Lower lobe of right lung (tissue), 2 donors: Measurements from ENCODE around the gene SRRM3. TPM values are rescaled to one million over a fixed set of nuclear protein-coding genes. Genes with fewer than 3 reads are reported as not detected.

ENCODE experiments used
- ATAC-seq, 2 donors: fragments of 200-7000 bp; cut with Tn5 transposase; one replicate each; pipeline ENCODE4 v1.9.1; 2020 to 2022; ENCODE audit warnings: mild to moderate bottlenecking in 2 of 2, moderate library complexity in 2 of 2
- DNase-seq: peaks from one replicate; pipeline ENCODE4 v3.0.0-alpha.2; 2020
- H3K27ac ChIP-seq: fragments of 200-600 bp; one replicate; pipeline ENCODE4 v1.8.0; 2022
- H3K27me3 ChIP-seq: fragments of 200-600 bp; one replicate; pipeline ENCODE4 v1.8.0; 2022; ENCODE audit warnings: low read depth
- H3K36me3 ChIP-seq: fragments of 200-600 bp; one replicate; pipeline ENCODE4 v1.8.0; 2022; ENCODE audit warnings: mild to moderate bottlenecking
- H3K4me1 ChIP-seq: fragments of 200-600 bp; one replicate; pipeline ENCODE4 v1.8.0; 2022
- H3K4me3 ChIP-seq: fragments of 200-600 bp; one replicate; pipeline ENCODE4 v1.8.0; 2022; ENCODE audit warnings: mild to moderate bottlenecking
- H3K9me3 ChIP-seq: fragments of 200-600 bp; one replicate; pipeline ENCODE4 v1.8.0; 2022
- CTCF ChIP-seq: fragments of 200-600 bp; IDR thresholded peaks from one replicate; pipeline ENCODE4 v1.8.0; 2022; ENCODE audit warnings: antibody characterized with exemption, mild to moderate bottlenecking
- intact Hi-C: fragments of 100-400 bp; cut with DNase I; formaldehyde crosslinking; loops from one replicate; pipeline ENCODE4 v1.11.0; 2022
- total RNA-seq: library from RNA; stranded (reverse); fragmentation: NEBNext Ultra II Directional; extraction: Animal tissue kit (Norgen Biotek cat#: 25700); gene quantifications from one replicate; pipeline ENCODE4 v1.2.1, GENCODE V29; 2021
- donor health status: DM: no; HTN: yes; CAD: no; lungs with severe emphysema.

SRRM3 gene
- total RNA-seq, 1 donor from 2014 or later = 0.86 TPM

GRCh38 chr7:76327610-76328009 is 125.9 kb downstream of the SRRM3 start:
- H3K36me3 ChIP-seq = peaks cover 54% of the 10 kb centered on the region
- H3K9me3 ChIP-seq = no peaks in the 10 kb centered on the region
- no peak for TF ChIP-seq CTCF
- intact Hi-C loops = no loop called here
- no peak for DNase-seq
- H3K27ac ChIP-seq = no peak overlapping the region
- no peak overlapping the region for H3K4me3 ChIP-seq
- no peak for ATAC-seq
- no peaks in the 10 kb centered on the region for H3K27me3 ChIP-seq
- peaks cover 20% of the 10 kb centered on the region for H3K4me1 ChIP-seq

- TF ChIP-seq CTCF = no peak
- H3K4me1 ChIP-seq = peaks cover 20% of the 10 kb centered on the region
- ATAC-seq (no peak), DNase-seq (no peak)
- H3K9me3 ChIP-seq = no peaks in the 10 kb centered on the region
- H3K27ac ChIP-seq = no peak overlapping the region
- intact Hi-C loops = no loop called here
- H3K4me3 ChIP-seq = no peak overlapping the region
- no peaks in the 10 kb centered on the region for H3K27me3 ChIP-seq
- H3K36me3 ChIP-seq = peaks cover 54% of the 10 kb centered on the region
Observed at GRCh38 chr7:76328389-76328788, 126.7 kb downstream of the SRRM3 start.

- DNase-seq (no peak), ATAC-seq (no peak)
- Histone ChIP-seq H3K36me3 (peaks cover 54% of the 10 kb centered on the region), H3K27me3 (no peaks in the 10 kb centered on the region), H3K27ac (no peak overlapping the region), H3K9me3 (no peaks in the 10 kb centered on the region), H3K4me1 (peaks cover 31% of the 10 kb centered on the region), H3K4me3 (no peak overlapping the region)
- intact Hi-C loops = no loop called here
- no peak for TF ChIP-seq CTCF
Observed at GRCh38 chr7:76329479-76329878, 127.8 kb downstream of the SRRM3 start.

- Histone ChIP-seq H3K4me1 (peaks cover 34% of the 10 kb centered on the region), H3K9me3 (no peaks in the 10 kb centered on the region), H3K36me3 (peaks cover 52% of the 10 kb centered on the region), H3K27me3 (no peaks in the 10 kb centered on the region), H3K4me3 (no peak overlapping the region), H3K27ac (no peak overlapping the region)
- DNase-seq (no peak), ATAC-seq (no peak)
- intact Hi-C loops = no loop called here
- no peak for TF ChIP-seq CTCF
Observed at GRCh38 chr7:76330261-76330660, 128.6 kb downstream of the SRRM3 start.

GRCh38 chr7:76330673-76331072 is 129.0 kb downstream of the SRRM3 start:
- Histone ChIP-seq H3K4me3 (no peak overlapping the region), H3K9me3 (no peaks in the 10 kb centered on the region), H3K27ac (no peak overlapping the region), H3K4me1 (peaks cover 34% of the 10 kb centered on the region), H3K36me3 (peaks cover 48% of the 10 kb centered on the region), H3K27me3 (no peaks in the 10 kb centered on the region)
- TF ChIP-seq CTCF = no peak
- ATAC-seq = no peak
- no peak for DNase-seq
- intact Hi-C loops = no loop called here

- H3K4me3 ChIP-seq = no peak overlapping the region
- no peak overlapping the region for H3K27ac ChIP-seq
- DNase-seq = no peak
- intact Hi-C loops = no loop called here
- no peaks in the 10 kb centered on the region for H3K9me3 ChIP-seq
- H3K4me1 ChIP-seq = peaks cover 39% of the 10 kb centered on the region
- no peak for TF ChIP-seq CTCF
- ATAC-seq = peak in 1 of 2 donors; percentile 28
- H3K36me3 ChIP-seq = peaks cover 34% of the 10 kb centered on the region
- H3K27me3 ChIP-seq = no peaks in the 10 kb centered on the region
Observed at GRCh38 chr7:76332078-76332477, 130.4 kb downstream of the SRRM3 start.
